HS-27A (cell line): ENCODE results near the gene DGKH.
"Not testable (repeated sequence)": the region's sequence is repeated elsewhere in the genome, so short reads cannot be mapped to it uniquely, and the experiment has no call there.

Source experiments
- DNase-seq: peaks from one replicate; pipeline ENCODE4 v3.0.0-alpha.2; 2012; ENCODE audit warnings: low read depth, missing footprints

Gene DGKH

DNA sequence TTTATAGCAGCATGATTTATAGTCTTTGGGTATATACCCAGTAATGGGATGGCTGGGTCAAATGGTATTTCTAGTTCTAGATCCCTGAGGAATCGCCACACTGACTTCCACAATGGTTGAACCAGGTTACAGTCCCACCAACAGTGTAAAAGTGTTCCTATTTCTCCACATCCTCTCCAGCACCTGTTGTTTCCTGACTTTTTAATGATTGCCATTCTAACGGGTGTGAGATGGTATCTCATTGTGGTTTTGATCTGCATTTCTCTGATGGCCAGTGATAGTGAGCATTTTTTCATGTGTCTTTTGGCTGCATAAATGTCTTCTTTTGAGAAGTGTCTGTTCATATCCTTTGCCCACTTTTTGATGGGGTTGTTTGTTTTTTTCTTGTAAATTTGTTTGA, 114.9 kb downstream of the DGKH start:
- DNase-seq = not testable (repeated sequence)

DNA sequence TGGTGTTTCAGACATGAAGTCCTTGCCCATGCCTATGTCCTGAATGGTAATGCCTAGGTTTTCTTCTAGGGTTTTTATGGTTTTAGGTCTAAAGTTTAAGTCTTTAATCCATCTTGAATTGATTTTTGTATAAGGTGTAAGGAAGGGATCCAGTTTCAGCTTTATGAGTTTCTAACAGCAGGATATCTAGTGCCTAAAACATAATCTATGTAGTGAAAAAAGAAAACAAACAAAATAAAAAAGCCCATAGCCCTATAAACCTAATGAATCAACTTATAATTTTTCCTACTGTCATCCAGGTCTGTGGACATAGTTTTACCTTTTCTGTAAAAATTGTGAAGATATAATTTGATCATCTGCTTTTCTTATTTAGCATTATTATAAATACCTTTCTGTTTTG, 115.5 kb downstream of the DGKH start:
- not testable (repeated sequence) for DNase-seq

DNA sequence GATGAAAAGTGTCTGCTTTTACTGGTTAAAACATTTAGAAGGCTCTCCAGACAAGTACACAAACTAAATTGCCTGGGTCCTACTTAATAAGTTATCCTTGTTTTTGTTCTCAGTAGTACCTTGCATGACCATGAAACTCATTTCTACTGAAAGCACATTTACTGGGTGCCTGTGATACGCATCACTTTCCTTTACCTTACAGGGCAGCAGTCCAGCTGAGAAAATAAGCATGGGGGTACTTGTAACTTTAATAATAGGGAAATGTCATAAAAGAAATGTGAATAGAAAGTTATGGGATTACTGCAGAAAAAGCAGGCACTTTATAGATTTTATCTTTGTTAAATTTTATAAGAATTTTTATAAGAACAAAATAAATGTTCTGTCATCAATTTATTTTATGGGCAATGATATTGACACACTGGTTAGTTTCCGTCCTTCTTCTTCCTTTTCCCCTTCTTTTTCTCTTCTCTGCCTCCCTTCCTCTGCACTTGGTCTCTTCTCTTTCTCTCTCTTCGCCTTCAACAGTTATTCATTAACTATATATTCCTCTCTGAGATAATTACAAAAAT, 116.2 kb downstream of the DGKH start:
- DNase-seq = no peak

DNA sequence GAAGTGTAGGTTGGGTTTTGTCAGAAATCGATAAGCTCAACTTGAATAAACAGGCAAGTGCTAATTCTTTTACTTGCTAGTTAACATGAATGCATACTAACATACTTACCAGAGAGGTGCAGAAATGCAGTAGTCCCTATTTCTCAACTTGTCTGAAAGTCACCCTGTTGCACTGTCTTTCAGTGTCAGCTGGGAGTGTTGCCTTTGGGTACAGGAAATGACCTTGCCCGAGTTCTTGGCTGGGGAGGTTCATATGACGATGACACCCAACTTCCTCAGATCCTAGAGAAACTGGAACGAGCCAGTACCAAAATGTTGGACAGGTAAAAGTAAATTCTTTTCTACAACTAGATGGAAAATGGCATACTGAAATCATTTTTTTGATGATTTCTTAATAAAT, 120.0 kb downstream of the DGKH start:
- DNase-seq = no peak

DNA sequence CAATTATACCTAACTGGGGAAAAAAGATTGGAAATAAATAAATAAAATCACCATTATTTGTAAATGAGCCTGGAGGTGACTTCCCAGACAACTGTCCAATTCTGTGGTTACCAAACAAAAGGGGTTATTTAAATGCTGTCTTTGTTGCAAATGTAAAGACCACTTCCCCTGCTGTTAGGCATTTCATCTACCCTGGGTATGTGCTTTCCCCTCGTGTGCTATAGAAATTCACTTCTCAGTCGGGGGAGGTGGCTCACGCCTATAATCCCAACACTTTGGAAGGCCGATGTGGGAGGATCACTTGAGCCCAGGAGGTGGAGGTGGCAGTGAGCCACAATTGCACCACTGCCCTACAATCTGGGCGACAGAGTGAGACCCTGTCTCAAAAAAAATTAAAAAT, 121.6 kb downstream of the DGKH start:
- DNase-seq = no peak

DNA sequence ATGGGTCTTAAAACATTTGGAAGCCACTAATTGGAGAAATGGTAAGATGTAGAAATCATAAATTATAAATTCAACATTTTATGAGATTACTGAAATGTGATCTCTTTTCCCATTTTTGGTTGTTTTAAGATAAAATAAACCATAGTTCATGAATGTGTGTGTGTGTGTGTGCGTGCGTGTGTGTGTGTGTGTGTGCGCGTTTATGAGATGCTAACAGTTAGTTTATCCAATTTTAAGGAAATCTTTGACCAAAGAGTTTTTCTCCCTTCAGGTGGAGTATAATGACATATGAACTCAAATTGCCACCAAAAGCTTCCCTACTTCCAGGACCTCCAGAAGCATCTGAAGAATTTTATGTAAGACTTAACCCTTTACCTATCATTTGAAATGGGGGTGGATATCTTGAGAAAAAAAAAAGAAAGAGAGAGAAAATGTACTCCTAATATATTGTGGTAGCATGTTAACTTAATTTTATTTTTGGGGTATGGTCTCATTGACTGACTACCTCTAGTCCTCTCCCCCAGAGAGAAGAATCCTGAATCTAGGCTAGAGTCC, 125.4 kb downstream of the DGKH start:
- no peak for DNase-seq

DNA sequence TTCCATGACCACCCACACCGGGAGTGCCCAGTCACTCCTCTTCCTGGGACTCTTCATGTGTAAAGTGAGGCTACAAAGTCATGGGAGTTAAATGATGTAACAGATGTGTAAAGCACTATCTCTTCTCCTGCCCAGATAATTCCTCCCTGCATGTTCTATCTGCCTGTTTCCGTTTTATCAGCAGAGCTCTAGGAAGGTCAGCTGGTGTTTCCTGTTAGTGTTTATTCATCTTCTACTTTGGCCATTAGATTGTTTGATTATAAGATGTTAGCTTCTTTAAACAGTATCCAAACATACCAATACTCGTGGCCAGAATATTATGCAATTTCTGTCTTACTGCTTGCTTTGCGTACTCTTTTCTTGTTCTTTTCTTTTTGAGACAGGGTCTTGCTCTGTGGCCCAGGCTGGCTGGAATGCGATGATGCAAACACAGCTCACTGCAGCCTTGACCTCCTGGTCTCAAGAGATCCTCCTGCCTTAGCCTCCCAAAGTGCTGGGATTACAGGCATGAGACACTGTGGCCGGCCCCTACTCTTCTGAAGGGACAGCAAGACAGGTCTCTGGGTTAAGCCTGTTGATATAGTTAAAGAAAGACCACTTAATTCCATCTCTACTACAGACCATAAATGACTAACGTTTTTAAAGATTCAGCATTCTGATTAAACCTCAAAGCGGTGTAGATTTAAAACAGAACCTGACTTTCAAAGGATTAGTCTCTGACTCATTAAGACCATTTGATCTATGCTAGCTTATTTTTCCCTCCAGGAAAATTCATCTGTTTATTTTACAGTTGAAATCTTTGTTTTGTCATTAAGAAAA, 126.1 kb downstream of the DGKH start:
- DNase-seq = no peak

DNA sequence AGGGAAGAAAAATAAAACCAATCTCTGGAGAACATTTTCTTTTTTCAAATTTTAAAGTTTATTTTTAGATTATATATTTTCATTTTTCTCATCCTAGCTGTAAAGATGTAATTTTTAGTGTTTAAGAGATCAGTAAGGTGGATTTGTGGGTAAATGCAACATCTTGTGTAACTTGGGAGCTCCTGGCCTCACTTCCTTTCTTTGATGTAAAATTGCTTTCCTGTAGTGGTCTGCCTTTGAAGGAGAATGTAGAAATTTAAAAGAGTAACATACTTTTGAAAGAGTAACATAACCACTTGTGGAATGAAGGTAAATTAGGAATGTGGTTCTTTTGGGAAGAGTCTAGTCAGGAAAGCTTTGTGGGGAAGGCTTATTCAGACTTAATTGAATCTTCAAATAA, 127.8 kb downstream of the DGKH start:
- no peak for DNase-seq

DNA sequence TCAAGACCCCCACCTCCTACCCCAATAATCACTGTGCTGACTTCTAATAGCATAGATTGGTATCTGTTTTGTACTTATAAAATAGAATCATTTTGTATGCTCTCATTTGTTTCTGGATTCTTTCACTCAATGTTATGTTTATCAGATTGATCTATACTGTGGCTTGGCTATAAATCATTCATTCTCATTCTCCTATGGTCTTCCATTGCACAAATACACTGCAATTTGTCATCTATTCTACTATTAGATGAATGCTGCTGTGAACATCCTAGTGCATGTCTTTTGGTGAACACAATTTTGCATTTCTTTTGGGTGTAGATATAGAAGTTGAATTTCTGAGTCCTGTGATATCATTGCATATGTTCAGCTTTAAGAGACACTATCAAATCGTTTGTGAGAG, 128.7 kb downstream of the DGKH start:
- no peak for DNase-seq

DNA sequence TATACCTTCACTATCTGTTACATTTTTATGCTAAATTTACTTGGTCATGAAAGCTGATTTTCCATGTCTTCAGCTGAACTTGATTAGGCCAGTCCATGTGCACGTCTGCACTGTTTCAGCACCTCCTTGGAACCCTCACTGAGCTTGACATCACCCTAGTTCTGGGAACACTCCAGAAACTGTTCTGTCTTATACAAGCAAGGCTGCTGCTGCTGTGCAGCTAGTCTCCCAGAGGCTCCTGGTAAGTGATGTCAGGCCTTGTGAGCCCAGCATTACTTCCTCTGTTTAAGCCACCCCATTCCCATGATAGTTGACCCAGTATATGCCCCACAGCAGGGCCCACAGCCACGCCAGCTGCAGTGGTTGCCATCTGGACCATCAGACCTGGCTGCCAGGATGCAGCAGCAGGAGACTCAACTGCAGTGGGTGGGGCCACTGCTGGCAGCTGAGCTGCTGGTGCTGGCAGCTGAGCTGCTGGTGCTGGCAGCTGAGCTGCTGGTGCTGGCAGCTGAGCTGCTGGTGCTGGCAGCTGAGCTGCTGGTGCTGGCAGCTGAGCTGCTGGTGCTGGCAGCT, 133.0 kb downstream of the DGKH start:
- no peak for DNase-seq

DNA sequence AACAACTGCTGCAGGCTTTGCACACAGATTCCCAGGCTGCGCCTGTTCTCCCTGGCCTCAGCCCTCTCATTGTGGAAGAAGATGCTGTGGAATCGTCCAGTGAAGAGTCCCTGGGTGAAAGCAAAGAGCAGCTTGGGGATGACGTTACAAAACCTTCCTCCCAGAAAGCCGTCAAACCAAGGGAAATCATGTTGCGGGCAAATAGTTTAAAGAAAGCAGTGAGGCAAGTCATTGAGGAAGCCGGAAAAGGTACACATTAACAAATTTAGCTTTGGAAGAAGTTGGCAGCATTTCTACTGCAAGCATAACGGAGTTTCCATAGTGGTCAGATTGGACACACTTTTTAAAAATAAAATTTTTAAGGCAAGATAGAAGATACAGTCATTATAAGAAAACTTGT, 140.6 kb downstream of the DGKH start:
- DNase-seq = no peak

DNA sequence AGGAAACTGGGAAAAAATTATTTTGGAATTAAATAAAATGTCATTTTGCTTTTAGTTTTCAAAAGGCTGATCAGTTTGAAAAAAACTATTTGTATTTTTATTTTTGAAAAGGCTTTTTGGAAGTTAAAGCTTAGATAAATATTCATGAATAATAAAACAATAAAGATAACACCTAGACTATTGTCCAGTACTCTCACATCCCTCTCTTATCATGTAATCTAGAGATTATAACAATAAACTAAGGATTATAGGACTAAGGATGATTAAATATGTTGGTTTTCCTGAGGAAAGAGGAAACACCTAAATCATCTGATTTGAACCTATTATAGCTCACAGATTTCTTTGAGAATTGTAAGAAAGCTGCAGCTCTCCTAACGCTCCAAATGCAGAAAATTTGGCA, 142.1 kb downstream of the DGKH start:
- no peak for DNase-seq

DNA sequence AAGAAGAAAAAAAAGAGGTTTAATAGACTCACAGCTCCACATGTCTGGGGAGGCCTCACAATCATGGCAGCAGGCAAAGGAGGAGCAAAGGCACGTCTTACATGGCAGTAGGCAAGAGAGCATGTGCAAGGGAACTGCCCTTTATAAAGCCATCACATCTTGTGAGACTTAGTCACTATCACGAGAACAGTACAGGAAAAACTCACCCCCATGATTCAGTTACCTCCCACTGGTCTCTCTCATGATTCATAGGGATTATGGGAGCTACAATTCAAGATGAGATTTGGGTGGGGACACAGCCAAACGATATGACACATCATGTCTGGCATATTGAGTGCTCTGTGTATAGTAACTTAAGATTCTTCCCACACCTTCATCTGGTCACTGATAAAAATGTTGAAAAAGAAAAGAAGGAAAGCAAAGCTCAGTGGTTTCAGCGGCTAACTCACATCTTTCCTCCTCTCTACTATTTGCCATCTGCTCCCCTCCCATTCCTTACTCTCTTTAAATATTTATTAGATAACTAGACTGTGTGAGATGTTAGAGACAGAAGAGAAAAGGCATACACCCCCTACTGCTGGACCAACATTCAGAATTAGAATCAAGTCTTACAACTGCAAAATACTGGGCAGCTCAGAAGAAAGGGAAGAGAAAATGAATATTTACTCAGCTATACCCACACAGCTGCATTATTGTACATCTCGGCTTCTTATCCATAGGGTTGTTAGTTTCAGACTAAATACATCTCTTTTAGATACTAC, 163.4 kb downstream of the DGKH start:
- DNase-seq = no peak

DNA sequence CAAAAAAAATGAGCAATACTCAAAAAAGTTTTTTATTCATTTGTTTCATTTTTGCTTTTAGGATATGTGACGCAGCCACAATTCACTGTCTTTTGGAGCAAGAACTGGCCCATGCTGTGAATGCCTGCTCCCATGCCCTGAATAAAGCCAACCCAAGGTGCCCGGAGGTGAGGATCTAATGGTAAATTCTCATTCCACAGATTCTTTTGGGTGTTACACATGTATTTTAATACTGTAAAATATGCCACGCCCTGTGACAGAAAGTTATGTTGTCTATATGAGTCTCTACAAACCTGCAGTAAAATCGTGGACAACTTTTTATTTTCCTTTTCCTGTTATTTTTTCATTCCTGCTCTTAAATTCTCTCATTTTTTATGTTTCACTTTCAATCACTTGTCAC, 166.0 kb downstream of the DGKH start:
- no peak for DNase-seq

DNA sequence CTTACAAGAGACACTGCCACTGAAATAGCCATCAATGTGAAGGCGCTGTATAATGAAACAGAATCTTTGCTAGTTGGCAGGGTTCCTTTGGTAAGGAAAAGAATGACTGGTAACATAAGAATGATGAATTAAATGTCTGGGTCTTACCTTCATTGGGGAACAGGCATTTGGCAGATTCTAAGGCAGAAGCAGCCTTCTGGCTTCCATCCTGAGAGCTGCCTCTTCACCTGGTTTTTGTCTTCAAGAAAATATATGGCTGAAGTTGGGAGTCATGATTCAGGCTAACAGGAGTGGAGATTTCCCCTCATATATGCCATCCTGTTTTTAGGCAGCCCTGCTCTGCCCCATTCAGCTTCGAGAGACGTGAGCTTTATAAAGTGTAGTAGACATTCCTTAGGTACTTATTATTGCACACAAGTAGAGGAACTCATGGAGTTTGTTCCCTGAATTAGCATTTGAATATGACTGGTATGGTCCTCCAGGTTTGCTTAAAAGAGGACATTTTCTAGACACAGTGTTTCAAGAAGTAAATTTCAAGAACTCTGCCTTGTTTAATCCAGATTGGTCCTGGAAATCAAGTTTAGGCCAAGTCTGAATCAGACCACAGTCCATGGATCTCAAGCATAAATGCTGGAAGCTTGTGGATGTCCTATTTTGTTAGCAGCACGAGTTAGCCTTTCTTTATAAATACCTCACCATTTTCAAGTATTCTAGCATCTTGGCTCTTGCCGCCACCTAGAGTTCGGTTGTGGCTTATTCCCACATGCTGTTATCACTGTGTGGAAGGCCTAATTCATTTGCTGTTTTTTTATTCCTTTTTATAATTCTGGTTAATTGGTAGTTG, 167.4 kb downstream of the DGKH start:
- no peak for DNase-seq

DNA sequence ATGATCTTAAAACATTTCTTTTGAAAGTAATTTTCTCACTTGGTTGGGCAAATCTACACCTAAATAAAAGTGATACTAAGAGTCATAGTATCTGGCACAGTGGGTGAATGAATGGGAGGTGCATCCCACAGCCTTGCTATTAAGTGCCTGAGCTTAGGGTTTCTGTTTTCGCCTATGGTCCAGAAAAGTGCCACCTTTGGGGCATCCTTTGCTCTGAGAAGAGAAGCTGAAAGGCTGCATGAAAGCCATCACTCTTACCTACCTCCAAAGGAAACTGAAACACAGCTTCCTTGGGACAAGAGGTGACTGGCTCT, 167.9 kb downstream of the DGKH start:
- no peak for DNase-seq

DNA sequence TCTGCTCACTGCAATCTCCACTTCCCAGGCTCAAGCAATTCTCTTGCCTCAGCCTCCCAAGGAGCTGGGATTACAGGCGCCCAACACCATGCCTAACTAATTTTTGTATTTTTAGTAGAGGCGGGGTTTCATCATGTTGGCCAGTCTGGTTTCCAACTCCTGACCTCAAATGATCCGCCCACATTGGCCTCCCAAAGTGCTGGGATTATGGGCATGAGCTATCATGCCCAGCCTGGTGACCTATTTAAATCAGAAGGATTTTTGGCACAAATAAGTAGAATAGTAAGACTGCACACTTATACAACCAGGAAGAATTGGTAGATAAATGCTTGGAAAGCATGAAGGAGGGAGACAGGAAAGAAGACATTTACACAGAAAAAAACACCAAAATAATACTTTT, 170.1 kb downstream of the DGKH start:
- DNase-seq = no peak

DNA sequence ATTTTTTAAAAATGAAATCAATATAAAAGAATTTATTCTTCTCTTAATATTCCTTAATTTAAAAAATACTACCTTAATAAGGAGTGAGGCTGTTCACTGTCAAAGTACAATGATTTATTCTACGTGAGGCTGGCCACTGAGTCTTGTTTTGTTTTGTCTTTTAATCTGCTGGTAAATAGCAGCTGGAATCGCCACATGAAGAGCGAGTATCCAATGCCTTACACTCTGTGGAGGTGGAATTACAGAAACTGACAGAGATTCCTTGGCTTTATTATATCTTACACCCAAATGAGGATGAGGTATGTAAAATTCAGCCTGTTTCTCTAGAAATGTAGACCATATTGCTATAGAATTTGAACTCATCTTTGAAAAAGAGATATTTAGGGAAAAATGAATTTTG, 170.6 kb downstream of the DGKH start:
- DNase-seq = no peak

DNA sequence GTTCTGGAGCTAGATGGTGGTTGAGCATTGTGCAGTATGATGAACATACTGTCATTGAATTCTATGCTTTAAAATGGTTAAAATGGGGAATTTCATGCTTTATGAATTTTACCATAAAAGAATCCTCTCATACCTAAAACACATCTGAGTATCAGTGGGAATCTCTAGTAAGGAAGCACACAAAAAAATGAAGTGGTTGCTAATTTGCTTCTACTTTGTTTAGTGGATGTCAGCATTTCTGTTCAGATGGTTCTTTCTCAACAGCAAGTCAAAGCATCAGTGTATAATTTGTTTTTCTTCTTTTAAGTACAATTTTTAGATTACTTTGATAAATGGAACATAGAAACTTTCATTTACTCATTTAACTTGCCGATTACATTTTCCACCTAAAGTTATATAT, 171.4 kb downstream of the DGKH start:
- DNase-seq = no peak

DNA sequence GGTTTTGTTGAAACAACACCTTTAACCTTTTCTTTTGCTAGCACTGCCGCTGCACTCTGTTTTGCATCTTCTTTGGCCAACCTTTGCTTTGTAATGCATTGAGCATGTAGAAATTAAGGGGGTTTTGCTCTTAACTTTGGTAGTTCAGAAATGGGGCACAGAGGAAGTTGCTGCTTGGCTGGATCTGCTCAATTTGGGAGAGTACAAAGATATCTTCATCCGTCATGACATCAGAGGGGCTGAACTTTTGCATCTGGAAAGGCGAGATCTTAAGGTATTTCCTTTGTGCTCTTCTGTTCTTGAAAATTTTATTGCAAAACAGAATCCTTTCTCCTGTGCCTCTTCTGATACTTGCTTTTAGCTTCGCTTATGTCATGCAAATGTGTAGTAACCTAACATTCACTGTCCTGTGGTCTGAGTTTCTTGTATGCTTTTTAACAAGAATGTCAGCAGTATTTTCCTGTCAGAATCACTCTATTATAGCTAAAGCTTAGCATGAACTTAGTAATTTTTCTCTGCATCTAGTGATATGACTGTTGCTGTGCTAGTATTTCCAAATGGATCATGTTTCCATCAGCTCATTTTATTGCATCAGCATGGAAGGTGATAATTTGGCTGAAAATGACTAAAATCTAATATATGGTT, 172.8 kb downstream of the DGKH start:
- DNase-seq = no peak

DNA sequence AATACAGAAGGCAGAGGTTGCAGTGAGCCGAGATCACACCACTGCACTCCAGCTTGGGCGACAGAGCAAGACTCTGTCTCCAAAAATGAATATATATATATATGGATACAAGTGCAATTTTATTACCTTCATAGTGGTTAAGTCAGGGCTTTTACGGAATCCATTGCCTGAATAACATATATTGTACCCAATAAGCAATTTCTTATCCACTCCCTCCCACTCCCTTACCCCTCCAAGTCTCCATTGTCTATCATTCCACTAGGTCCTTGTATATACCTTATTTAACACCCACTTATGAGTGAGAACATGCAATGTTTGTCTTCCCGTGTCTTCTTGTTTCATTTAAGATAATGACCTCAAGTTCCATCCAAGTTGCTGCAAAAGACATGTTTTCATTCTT, 175.2 kb downstream of the DGKH start:
- no peak for DNase-seq
